Measurements from ENCODE around the gene PALMD.

PALMD gene, protein sequence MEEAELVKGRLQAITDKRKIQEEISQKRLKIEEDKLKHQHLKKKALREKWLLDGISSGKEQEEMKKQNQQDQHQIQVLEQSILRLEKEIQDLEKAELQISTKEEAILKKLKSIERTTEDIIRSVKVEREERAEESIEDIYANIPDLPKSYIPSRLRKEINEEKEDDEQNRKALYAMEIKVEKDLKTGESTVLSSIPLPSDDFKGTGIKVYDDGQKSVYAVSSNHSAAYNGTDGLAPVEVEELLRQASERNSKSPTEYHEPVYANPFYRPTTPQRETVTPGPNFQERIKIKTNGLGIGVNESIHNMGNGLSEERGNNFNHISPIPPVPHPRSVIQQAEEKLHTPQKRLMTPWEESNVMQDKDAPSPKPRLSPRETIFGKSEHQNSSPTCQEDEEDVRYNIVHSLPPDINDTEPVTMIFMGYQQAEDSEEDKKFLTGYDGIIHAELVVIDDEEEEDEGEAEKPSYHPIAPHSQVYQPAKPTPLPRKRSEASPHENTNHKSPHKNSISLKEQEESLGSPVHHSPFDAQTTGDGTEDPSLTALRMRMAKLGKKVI

DNA sequence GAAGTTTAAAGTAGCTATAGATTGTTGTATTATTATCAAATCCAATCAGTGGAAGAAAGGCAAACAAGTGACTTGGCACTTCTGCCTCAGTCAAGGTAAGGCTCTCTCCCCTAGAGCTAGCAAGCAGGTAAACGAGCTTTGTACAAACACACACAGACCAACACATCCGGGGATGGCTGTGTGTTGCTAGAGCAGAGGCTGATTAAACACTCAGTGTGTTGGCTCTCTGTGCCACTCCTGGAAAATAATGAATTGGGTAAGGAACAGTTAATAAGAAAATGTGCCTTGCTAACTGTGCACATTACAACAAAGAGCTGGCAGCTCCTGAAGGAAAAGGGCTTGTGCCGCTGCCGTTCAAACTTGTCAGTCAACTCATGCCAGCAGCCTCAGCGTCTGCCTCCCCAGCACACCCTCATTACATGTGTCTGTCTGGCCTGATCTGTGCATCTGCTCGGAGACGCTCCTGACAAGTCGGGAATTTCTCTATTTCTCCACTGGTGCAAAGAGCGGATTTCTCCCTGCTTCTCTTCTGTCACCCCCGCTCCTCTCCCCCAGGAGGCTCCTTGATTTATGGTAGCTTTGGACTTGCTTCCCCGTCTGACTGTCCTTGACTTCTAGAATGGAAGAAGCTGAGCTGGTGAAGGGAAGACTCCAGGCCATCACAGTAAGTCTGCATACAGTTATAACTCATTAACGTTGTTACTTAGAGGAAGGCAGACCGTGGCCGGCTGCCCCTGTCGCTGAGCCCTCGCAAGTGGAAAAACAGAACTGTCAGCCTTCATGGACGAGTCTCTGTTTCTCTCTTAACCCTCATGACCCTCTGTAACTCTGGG, at the start of gene PALMD:
Gene PALMD (plus strand): TSS at position 415 of the 833 bp plus-strand sequence. CDS start 205 bp downstream, at position 620.
- no peak for DNase-seq (ENCODE audit: low read depth in 2 of 2)

DNA sequence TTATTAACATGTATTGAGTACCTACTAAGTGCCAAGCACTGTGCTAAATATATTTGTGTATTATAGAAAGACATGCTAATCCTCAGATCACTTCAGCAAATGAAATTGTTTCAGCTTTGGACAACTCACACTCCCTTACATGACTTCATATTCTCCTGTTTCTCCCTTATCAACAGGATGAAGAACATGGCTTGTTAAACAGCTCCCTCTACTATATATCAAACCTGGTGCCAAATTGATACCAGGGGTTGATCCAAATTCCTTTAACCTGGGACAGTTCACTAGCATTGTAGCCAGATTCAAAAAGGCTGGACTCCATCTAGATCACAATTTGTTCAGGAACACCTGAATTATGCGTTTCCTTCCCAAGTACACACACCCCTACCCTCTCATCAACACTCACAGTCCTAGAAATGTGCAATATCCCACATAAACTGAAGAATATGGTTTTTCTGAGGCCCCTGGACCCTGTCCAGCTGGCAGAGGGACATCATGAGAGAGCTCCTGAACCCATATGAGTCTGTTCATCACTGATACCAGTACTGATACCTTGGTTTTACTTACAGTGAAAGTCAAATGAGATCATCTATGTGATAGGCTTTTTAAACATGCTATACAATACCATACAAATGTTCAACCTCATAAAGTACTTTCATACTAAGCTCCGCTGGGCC, 47.0 kb upstream of the PALMD start:
- DNase-seq (ENCODE audit: low read depth in 2 of 2) = no peak

DNA sequence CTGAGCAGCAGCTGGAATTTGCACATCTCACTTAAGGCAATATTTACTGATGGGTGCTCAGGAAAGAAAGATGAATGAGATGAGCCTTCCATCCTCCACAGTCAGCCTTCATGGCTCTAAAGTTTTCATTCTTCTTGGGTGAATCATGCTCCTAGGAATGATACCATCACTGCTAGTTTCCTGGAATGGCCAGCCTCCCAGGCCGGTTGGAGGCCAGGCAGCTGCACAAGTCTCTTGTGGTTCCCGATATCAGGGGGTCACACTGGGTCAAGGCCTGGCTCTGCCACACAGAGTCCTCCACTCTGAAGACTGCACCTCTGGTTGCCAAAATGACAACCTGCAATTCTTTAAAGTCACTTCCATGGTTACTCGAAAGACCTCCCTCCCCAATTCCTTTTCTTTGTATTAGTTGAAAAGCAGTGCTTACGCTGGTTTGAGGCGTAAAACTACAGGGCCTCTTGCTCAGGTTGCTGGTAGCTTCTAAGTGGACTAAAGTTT, 46.2 kb upstream of the PALMD start:
- no peak for DNase-seq (ENCODE audit: low read depth in 2 of 2)

DNA sequence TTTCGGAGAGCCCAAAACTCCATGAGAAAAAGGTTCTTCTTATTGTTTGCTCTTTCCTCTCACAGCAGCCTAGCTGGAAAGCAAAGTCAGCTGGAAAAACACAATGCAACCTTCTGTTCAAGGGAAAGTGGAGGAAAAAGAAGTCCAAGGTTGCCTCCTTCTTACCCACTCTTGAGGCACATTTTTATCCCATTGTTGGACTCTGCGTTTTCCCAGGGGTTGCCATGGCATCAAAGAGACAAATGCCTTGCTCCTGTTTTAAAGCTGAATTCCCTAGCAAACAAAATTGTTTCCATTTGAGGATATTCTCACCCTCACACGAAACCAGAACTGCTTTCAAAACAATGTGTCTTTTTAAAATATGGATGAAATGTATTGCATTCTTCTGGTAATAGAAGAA, 45.1 kb upstream of the PALMD start:
- no peak for DNase-seq (ENCODE audit: low read depth in 2 of 2)

DNA sequence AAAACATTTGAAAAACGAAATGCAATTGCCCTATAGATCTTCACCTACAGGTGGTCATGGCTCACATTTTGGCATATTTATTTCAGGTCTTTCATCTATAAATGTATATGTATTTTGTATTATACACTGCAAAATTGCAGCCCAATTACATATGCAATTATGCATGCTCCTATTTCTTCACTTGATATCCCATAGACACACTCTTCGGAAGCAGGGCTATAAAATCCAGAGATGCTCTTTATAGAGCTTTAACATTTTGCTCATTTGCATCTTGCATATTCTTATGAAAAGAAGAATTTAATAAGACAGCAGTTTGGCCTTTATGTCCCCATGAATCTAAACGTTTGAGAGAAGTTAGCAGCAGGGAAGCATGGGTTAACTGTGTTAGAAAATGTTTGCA, 44.7 kb upstream of the PALMD start:
- DNase-seq (ENCODE audit: low read depth in 2 of 2) = no peak

DNA sequence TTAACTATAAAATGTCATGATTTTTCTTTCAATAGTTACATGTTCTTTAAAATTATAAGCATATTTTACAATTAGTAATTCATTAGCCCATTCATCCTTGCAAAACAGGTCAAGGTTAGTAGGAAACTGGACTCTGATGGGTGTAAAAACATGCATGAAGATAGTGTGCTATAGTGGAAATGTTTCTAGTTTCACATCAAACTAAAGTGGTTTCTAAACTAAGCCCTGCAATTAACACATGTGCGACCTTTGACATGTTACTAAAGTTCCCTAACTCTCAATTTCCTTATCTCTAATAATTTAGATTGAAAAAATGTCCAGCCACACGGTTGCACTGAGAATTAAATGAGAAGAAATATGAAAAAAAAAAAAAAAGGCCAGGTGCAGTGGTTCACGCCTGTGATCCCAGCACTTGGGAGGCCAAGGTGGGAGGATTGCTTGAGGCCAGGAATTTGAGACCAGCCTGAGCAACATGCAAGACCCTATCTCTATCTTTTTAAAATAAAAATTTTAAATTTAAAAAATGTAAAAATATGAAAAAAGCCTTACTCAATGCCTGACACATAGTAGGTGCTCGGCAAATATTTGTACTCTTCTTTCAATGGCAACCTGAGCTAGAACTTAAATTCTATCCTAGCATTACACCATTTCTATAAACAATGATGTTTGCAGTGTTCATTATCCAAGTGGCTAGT, 44.1 kb upstream of the PALMD start:
- no peak for DNase-seq (ENCODE audit: low read depth in 2 of 2)

DNA sequence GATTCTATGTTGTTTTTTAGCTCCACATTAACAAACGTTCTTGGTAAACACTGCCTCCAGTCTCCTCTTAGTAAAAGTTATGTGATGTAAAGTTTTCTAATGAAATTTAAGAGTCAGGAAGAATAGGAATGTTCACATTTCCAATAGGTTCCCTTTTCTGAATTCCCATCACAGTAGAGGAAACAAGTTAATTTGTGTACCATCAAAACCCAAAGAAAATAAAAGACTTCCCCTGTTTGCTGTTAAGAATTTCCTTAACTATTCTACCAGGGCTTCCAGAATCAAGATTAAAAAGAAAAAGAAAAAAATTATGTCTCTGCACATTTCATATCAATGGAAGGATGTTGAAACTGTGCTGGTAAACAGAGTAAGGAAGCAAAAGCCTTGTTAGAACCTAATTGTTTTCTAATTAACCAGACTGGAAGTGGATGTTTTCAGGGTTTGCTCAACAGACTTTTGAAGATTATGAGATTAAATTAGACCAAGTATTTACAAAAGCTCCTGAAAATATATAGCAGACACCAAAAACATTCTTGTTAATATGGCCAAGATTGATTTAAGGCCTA, 43.4 kb upstream of the PALMD start:
- DNase-seq (ENCODE audit: low read depth in 2 of 2) = no peak

DNA sequence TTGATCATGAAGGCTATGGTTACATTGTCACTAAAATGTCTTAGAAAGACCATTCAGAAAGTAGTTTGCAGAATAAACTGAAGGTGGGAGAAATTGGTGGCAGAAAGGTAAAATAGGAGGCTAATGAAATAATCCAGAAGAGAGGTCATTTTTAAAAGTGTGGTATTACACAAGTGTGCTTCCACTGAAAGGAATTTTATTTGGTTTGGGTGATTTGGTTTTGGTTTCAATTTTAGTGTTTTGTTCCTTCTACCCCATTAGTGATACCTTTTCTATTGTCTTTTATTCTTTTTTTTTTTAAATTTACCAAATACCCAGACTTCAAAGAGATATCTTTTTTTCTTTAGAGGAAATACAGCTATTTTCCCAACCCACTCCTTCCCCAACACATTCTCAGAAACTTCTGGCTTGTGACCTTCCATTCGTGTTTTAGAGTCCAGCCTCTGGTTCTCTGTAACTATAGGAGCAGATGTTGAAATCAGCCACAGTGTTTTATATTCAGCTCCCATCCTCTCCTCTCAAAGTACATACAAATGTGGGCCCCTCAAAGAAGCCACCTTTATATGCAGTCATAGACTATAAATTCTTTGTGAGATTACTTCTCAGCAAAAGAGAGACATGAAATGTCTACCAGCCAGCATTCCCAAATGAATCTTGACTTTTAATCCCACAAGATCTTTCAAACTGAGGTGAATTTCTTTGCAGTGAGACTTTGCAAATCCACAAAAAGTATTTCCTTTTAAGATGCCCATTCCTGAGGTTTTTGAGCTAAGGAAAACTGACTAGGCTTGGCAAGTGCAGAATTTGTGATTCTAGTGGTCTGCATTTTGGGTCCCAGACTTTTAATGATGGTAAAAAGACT, 42.0 kb upstream of the PALMD start:
- DNase-seq (ENCODE audit: low read depth in 2 of 2) = no peak

DNA sequence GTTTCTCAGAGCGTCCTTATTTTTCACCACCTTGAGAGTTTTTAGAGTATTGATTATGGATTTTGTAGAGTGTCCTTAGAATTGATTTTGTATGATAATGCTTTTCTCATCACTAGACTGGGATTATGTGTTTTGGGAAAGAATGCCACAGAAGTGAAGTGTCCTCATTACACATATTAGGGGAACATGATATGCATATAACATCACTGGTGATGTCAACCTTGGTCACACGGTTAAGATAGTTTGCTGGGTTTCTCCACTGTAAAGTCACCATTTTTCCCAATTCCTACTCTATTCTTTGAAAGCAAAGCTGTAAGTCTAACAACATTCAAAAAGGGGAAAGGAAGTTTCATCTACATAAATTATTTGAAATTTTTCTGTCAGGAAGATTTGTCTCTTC, 39.6 kb upstream of the PALMD start:
- no peak for DNase-seq (ENCODE audit: low read depth in 2 of 2)

DNA sequence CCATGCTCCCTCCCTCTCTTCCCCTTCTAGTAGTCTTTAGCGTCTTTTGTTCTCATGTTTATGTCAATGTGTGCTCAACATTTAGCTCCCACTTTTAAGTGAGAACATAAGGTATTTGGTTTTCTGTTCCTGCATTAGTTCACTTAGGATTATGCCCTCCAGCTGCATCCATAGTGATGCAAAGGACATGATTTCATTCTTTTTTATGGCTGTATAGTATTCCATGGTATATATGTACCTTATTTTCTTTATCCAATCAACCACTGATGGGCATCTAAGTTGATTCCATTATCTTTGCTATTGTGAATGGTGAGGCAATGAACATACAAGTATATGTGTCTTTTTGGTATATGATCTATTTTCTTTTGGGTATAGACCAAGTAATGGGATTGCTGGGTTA, 38.3 kb upstream of the PALMD start:
- DNase-seq (ENCODE audit: low read depth in 2 of 2) = no peak

DNA sequence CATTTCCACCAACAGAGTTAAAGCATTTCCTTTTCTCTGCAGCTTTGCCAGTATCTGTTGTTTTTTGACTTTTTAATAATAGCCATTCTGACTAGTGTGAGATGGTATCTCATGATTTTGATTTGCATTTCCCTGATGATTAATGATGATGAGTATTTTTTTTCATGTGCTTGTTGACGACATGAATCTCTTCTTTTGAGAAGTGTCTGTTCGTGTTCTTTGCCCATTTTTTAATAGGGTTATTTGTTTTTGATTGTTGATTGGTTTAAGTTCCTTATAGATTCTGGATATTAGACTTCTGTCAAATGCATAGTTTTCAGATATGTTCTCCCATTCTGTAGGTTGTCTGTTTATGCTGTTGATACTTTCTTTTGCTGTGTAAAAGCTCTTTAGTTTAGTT, 37.9 kb upstream of the PALMD start:
- no peak for DNase-seq (ENCODE audit: low read depth in 2 of 2)

DNA sequence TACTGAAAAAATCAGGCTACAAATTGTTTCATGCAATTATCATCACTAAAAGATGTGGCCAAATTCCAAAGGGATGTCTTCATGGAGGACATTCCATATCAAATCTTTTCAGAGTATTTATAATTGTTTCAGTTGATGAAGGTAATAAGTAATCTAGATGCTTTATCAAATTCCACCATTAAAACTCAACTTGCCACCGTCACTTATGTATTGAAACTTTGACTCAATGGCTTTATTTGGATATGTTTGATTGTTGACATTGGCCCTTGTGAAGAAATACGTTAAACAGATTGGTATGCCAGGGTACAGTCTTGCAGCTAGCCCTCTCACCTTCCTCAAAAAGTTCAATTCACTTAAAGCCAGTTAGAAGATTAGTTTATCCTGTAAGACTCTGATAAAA, 32.2 kb upstream of the PALMD start:
- DNase-seq (ENCODE audit: low read depth in 2 of 2) = no peak

DNA sequence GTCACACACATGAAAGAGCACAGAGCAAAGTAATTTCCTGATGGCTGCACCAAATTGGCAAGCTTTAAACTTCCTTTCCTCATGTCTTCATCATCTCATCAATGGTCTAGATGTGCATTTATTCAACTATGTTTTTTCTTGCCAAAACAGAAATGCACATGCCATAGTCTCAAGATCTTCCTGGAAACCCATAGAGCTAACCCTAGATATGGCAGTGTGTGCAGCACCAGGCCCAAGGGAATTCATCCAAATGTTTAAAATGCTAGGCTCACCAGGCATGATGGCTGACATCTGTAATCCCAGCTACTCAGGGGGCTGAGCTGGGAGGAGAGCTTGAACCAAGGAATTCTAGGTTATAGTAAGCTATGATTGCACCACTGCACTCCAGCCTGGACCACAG, 31.2 kb upstream of the PALMD start:
- DNase-seq (ENCODE audit: low read depth in 2 of 2) = no peak

DNA sequence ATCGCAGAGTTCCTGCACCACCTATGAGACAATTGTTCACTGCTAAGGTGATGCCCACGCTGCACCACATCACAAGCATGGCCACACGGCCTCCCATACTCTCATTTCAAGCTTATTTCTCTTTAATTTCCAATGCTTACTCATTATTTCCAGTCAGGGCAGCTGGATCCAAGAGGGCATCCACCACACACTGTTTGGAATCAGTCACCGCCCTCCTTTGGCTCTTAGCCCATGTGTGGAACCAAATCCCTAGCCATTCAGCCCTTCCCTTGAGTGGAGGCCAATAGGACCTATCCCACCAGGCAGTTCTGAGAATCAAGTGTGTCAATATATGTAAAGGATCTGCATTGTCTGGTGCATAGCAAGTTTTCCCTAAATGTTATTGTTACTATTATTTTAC, 26.3 kb upstream of the PALMD start:
- DNase-seq (ENCODE audit: low read depth in 2 of 2) = no peak

DNA sequence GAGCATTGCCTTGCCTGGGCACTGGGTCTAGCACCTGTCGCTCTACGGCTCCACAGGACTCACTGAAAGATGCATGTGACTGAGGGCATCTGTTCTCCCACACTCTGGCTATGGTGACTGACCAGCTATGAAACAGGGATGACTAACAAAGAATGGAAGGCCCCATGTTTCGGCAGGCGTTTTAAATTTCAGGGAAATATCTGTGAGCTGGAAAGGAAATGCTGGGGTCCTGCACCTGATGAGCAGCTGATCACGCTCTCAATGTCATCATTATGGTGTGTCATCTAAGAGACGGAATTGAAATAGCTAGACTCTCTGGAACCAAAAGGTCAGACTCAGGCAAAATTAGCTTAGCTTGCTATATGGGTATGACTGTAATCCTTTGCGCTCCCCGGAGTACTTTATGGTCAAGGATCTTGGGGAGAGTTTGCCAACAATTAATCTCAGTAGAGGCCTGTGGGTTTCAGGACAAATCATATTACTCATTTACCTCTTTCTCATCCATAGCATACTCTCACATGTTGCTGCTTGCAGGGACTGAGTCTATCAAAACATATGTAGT, 24.5 kb upstream of the PALMD start:
- no peak for DNase-seq (ENCODE audit: low read depth in 2 of 2)

DNA sequence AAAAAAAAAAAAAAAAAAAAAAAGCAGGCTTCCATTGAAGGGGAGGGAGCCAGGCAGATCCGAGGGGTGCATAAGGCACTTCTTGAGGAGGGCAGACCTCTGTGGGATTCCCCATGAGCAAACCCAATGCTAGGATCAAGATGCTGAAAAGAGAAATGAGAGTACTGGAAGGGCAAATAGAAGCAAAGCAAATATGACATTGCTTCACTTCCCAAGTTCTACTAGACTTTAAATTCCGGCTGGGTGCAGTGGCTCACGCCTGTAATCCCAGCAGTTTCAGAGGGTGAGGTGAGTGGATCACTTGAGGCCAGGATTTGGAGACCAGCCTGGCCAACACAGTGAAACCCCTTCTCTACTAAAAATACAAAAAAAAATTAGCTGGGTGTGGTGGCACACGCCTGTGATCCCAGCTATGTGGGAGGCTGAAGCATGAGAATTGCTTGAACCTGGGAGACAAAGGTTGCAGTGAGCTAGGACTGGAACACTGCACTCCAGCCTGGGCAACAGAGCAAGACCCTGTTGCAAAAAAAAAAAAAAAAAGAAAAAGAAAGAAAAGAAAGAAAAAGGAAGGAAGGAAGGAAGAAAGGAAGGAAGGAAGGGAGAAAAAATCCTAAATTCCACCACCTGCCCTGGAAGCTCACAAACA, 23.1 kb upstream of the PALMD start:
- no peak for DNase-seq (ENCODE audit: low read depth in 2 of 2)

DNA sequence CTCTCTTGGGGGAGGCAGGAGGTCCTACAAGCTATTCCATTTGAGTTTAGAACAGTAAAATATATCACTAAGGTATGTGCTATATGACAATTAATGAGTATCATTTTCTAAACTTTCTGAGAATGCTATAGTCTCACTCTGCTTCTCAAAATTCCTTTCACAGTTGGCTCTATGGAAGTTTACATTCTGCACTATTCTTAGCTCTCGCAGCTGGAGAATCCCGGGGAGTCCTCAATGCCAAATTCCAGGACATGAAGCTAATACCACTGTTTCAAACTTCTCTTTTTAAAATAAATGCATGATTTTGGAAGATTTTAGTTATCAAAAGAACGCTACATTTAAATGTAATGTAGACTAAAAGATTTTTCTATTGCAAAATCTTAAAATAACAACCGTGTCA, 22.4 kb upstream of the PALMD start:
- no peak for DNase-seq (ENCODE audit: low read depth in 2 of 2)

DNA sequence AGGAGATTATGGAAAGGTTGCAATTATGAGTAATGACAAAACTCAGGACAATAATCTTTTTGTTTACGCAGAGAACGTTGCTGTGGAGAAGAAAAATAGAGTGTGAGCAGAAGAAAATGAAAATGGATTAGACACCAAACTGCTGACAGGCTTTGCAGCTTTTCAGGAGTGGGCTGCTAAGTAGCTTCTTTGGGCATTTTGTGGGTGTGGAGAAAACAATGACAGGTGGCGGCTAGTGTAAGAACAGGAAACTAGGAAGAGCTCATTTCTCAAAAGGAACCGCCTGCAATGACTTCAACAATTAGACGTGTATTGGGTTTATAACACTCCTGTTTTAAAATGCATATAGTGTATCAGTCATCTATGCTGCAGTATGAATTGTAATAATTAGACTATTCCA, 18.3 kb upstream of the PALMD start:
- DNase-seq (ENCODE audit: low read depth in 2 of 2) = no peak

DNA sequence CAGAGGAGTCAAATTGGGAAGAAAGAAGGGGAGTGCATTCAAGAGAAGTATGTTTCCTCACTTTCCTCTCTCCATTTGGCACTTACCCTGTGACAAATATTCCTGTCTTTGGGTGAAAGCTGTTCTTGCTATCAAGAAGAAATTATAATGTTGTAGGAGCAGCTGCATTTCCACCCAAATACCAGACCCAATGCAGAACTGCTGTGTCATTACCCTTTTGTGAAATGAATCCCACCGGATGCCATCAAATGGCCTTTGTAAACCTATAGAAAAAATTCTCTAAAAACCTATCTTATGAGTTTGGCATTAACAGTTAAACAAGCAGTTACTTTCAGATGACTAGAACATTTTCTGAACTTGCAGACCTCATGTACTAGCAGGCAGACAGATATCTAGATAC, 16.7 kb upstream of the PALMD start:
- no peak for DNase-seq (ENCODE audit: low read depth in 2 of 2)
